Fibroblast of skin of abdomen (primary cell): ENCODE measurements around the gene MLANA.
A peak's percentile ranks its signal among the peaks of the same experiment; 100 is the strongest.
"Not testable (repeated sequence)": the region's sequence is repeated elsewhere in the genome, so short reads cannot be mapped to it uniquely, and the experiment has no call there.

Source experiments
- DNase-seq: peaks from one replicate; pipeline ENCODE4 v3.0.0-alpha.2; 2013

MLANA gene

GRCh38 chr9:5870020-5870339 is 20.7 kb upstream of the MLANA start:
- DNase-seq: no peak

- no peak for DNase-seq
Observed at GRCh38 chr9:5870691-5871090, 20.0 kb upstream of the MLANA start.

- no peak for DNase-seq
Observed at GRCh38 chr9:5871785-5872184, 18.9 kb upstream of the MLANA start.

- peak; percentile 30 for DNase-seq
Observed at GRCh38 chr9:5872511-5872910, 18.2 kb upstream of the MLANA start.

- no peak for DNase-seq
Observed at GRCh38 chr9:5873439-5873838, 17.2 kb upstream of the MLANA start.

- DNase-seq: no peak
Observed at GRCh38 chr9:5874048-5874447, 16.6 kb upstream of the MLANA start.

GRCh38 chr9:5876026-5876425 is 14.7 kb upstream of the MLANA start:
- DNase-seq: no peak

GRCh38 chr9:5876711-5877110 is 14.0 kb upstream of the MLANA start:
- no peak for DNase-seq

- peak; percentile 83 for DNase-seq
Observed at GRCh38 chr9:5879419-5880181, 11.1 kb upstream of the MLANA start.

- not testable (repeated sequence) for DNase-seq
Observed at GRCh38 chr9:5882244-5883012, 8.3 kb upstream of the MLANA start.

GRCh38 chr9:5884191-5884590 is 6.5 kb upstream of the MLANA start:
- DNase-seq: no peak

GRCh38 chr9:5886114-5886939 is 4.4 kb upstream of the MLANA start:
- DNase-seq: peak; percentile 63

GRCh38 chr9:5892456-5893133 is 1.9 kb downstream of the MLANA start:
- DNase-seq: no peak

- DNase-seq: no peak
Observed at GRCh38 chr9:5893134-5893505, 2.4 kb downstream of the MLANA start.

- no peak for DNase-seq
Observed at GRCh38 chr9:5893591-5894236, 3.0 kb downstream of the MLANA start.

- no peak for DNase-seq
Observed at GRCh38 chr9:5894237-5894959, 3.7 kb downstream of the MLANA start.

- no peak for DNase-seq
Observed at GRCh38 chr9:5895782-5896181, 5.1 kb downstream of the MLANA start.

- DNase-seq: peak; percentile 6
Observed at GRCh38 chr9:5896863-5897262, 6.2 kb downstream of the MLANA start.

GRCh38 chr9:5897851-5898250 is 7.2 kb downstream of the MLANA start:
- no peak for DNase-seq

- no peak for DNase-seq
Observed at GRCh38 chr9:5899292-5899691, 8.6 kb downstream of the MLANA start.

GRCh38 chr9:5900622-5901021 is 9.9 kb downstream of the MLANA start:
- no peak for DNase-seq

GRCh38 chr9:5902377-5902776 is 11.7 kb downstream of the MLANA start:
- DNase-seq: no peak
